ENCODE measurements around the gene EDAR.

Gene EDAR

GRCh38 chr2:109029490-109030201 is 40.6 kb upstream of the EDAR start:
- in situ Hi-C loops (cut with MboI; ENCODE audit: low pct_unique_long_range_greater_than_20kb, low sequenced_read_pairs, unreplicated experiment), result no loop called here
- TF ChIP-seq CTCF (IDR thresholded peaks at IDR 0.05; ENCODE audit: extremely low read depth, insufficient read depth, missing control alignments), result no peak
- DNase-seq (ENCODE audit: low spot score), result no peak

GRCh38 chr2:109028738-109029489 is 39.9 kb upstream of the EDAR start:
- no peak for DNase-seq (ENCODE audit: low spot score)
- in situ Hi-C loops (cut with MboI; ENCODE audit: low pct_unique_long_range_greater_than_20kb, low sequenced_read_pairs, unreplicated experiment), result no loop called here
- no peak for TF ChIP-seq CTCF (IDR thresholded peaks at IDR 0.05; ENCODE audit: extremely low read depth, insufficient read depth, missing control alignments)

GRCh38 chr2:109028277-109028676 is 39.3 kb upstream of the EDAR start:
- no peak for DNase-seq (ENCODE audit: low spot score)
- no peak for TF ChIP-seq CTCF (IDR thresholded peaks at IDR 0.05; ENCODE audit: extremely low read depth, insufficient read depth, missing control alignments)
- in situ Hi-C loops (cut with MboI; ENCODE audit: low pct_unique_long_range_greater_than_20kb, low sequenced_read_pairs, unreplicated experiment), result no loop called here

- TF ChIP-seq CTCF (IDR thresholded peaks at IDR 0.05; ENCODE audit: extremely low read depth, insufficient read depth, missing control alignments), result no peak
- in situ Hi-C loops (cut with MboI; ENCODE audit: low pct_unique_long_range_greater_than_20kb, low sequenced_read_pairs, unreplicated experiment), result no loop called here
- DNase-seq (ENCODE audit: low spot score), result no peak
Observed at GRCh38 chr2:109027702-109028101, 38.7 kb upstream of the EDAR start.

GRCh38 chr2:109024477-109024876 is 35.5 kb upstream of the EDAR start:
- no peak for TF ChIP-seq CTCF (IDR thresholded peaks at IDR 0.05; ENCODE audit: extremely low read depth, insufficient read depth, missing control alignments)
- DNase-seq (ENCODE audit: low spot score), result no peak
- in situ Hi-C loops (cut with MboI; ENCODE audit: low pct_unique_long_range_greater_than_20kb, low sequenced_read_pairs, unreplicated experiment), result no loop called here

GRCh38 chr2:109021895-109022300 is 32.9 kb upstream of the EDAR start:
- in situ Hi-C loops (cut with MboI; ENCODE audit: low pct_unique_long_range_greater_than_20kb, low sequenced_read_pairs, unreplicated experiment), result no loop called here
- no peak for DNase-seq (ENCODE audit: low spot score)

More at GRCh38 chr2:109021895-109022300, 32.9 kb upstream of the EDAR start:
- no peak for TF ChIP-seq CTCF (IDR thresholded peaks at IDR 0.05; ENCODE audit: extremely low read depth, insufficient read depth, missing control alignments)
